IPS-20b (cell line): ENCODE data around the gene CMC1.

Experiments used
- H3K27ac ChIP-seq: one replicate; pipeline ENCODE4 v1.5.1; 2013; ENCODE audit warnings: low read length
- H3K27me3 ChIP-seq: 2 replicates; pipeline ENCODE4 v1.6.1; 2013; ENCODE audit warnings: mild to moderate bottlenecking, low read length, inconsistent platforms; ENCODE audit not compliant: insufficient read depth
- H3K36me3 ChIP-seq: 2 replicates; pipeline ENCODE4 v1.6.1; 2013; ENCODE audit warnings: low read depth, mild to moderate bottlenecking, inconsistent platforms, low read length, moderate library complexity; ENCODE audit not compliant: insufficient read depth
- H3K4me1 ChIP-seq: 2 replicates; pipeline ENCODE4 v1.6.1; 2013; ENCODE audit warnings: mild to moderate bottlenecking, control low read depth, inconsistent platforms, low read length, moderate library complexity; ENCODE audit not compliant: insufficient read depth
- H3K4me3 ChIP-seq: 2 replicates; pipeline ENCODE4 v1.5.1; 2013; ENCODE audit warnings: mild to moderate bottlenecking, low read length, inconsistent platforms
- H3K9ac ChIP-seq: 2 replicates; pipeline ENCODE4 v1.6.1; 2013; ENCODE audit warnings: low read depth, mild to moderate bottlenecking, inconsistent platforms, low read length, moderate library complexity
- H3K9me3 ChIP-seq: 2 replicates; pipeline ENCODE4 v1.6.1; 2013; ENCODE audit warnings: mild to moderate bottlenecking, low read depth, low read length, inconsistent platforms; ENCODE audit not compliant: insufficient read depth

Gene CMC1

GRCh38 chr3:28315711-28316110, 74.3 kb downstream of the CMC1 start:
- Histone ChIP-seq H3K9ac (no peak overlapping the region), H3K36me3 (peaks cover 7% of the 10 kb centered on the region; the same call in 1 of the 2 replicates), H3K27ac (no peak overlapping the region), H3K9me3 (no peaks in the 10 kb centered on the region), H3K27me3 (no peaks in the 10 kb centered on the region), H3K4me3 (no peak overlapping the region), H3K4me1 (no peaks in the 10 kb centered on the region)

- no peak overlapping the region for H3K27ac ChIP-seq
- H3K36me3 ChIP-seq, result peaks cover 7% of the 10 kb centered on the region; the same call in 1 of the 2 replicates
- H3K9me3 ChIP-seq, result no peaks in the 10 kb centered on the region
- H3K9ac ChIP-seq, result no peak overlapping the region
- H3K4me1 ChIP-seq, result no peaks in the 10 kb centered on the region
- no peak overlapping the region for H3K4me3 ChIP-seq
- H3K27me3 ChIP-seq, result no peaks in the 10 kb centered on the region
Measured at GRCh38 chr3:28316226-28316625, 74.8 kb downstream of the CMC1 start.

- no peaks in the 10 kb centered on the region for H3K9me3 ChIP-seq
- peaks cover 7% of the 10 kb centered on the region; the same call in 1 of the 2 replicates for H3K36me3 ChIP-seq
- H3K4me1 ChIP-seq, result no peaks in the 10 kb centered on the region
Measured at GRCh38 chr3:28317438-28318022, 76.1 kb downstream of the CMC1 start.

GRCh38 chr3:28320981-28321380, 79.6 kb downstream of the CMC1 start:
- Histone ChIP-seq H3K27me3 (no peaks in the 10 kb centered on the region), H3K4me1 (no peaks in the 10 kb centered on the region), H3K4me3 (no peak overlapping the region), H3K9ac (no peak overlapping the region), H3K27ac (no peak overlapping the region), H3K9me3 (no peaks in the 10 kb centered on the region), H3K36me3 (peaks cover 32% of the 10 kb centered on the region)

More at GRCh38 chr3:28317438-28318022, 76.1 kb downstream of the CMC1 start:
- H3K27me3 ChIP-seq, result no peaks in the 10 kb centered on the region
- no peak overlapping the region for H3K9ac ChIP-seq
- H3K4me3 ChIP-seq, result no peak overlapping the region
- H3K27ac ChIP-seq, result no peak overlapping the region

- H3K27ac ChIP-seq, result no peak overlapping the region
- peaks cover 39% of the 10 kb centered on the region for H3K36me3 ChIP-seq
- H3K9ac ChIP-seq, result no peak overlapping the region
- H3K27me3 ChIP-seq, result no peaks in the 10 kb centered on the region
- H3K9me3 ChIP-seq, result no peaks in the 10 kb centered on the region
- no peaks in the 10 kb centered on the region for H3K4me1 ChIP-seq
- H3K4me3 ChIP-seq, result no peak overlapping the region
Measured at GRCh38 chr3:28322464-28322863, 81.0 kb downstream of the CMC1 start.

DNA sequence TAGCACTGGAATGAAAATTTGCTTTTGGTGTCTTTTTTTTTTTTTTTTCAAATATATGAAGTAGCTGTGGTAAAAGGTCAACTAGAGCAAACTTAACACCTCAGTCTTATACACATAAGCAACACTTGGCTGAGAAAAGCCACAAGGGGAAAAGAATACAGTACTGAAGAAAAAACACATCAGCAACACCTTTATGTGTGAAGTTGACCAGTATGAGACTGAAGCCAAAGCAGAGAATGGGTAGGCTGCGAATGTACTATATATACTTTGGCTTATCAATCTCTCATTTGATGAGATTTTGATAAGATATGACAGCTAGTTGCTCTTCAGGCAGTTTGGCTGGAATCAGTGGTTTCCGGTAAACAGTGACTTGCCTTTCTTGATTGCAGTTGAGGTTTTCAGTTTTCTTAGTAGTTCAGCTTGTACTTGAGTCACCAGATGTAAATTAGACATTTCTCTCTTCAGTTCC, 85.1 kb downstream of the CMC1 start:
- Histone ChIP-seq H3K4me1 (no peaks in the 10 kb centered on the region), H3K4me3 (no peak overlapping the region), H3K9me3 (no peaks in the 10 kb centered on the region), H3K36me3 (peaks cover 35% of the 10 kb centered on the region), H3K27ac (no peak overlapping the region), H3K27me3 (no peaks in the 10 kb centered on the region), H3K9ac (no peak overlapping the region)

GRCh38 chr3:28328188-28329151, 87.1 kb downstream of the CMC1 start:
- Histone ChIP-seq H3K4me1 (no peaks in the 10 kb centered on the region), H3K27me3 (no peaks in the 10 kb centered on the region), H3K4me3 (no peak overlapping the region), H3K9ac (no peak overlapping the region), H3K36me3 (peaks cover 46% of the 10 kb centered on the region), H3K27ac (no peak overlapping the region), H3K9me3 (no peaks in the 10 kb centered on the region)

GRCh38 chr3:28334552-28334951, 93.1 kb downstream of the CMC1 start:
- Histone ChIP-seq H3K9ac (no peak overlapping the region), H3K36me3 (peaks cover 41% of the 10 kb centered on the region), H3K4me1 (no peaks in the 10 kb centered on the region), H3K27me3 (no peaks in the 10 kb centered on the region), H3K27ac (no peak overlapping the region), H3K9me3 (no peaks in the 10 kb centered on the region), H3K4me3 (no peak overlapping the region)

GRCh38 chr3:28335246-28335645, 93.8 kb downstream of the CMC1 start:
- Histone ChIP-seq H3K9ac (no peak overlapping the region), H3K36me3 (peaks cover 48% of the 10 kb centered on the region)

DNA sequence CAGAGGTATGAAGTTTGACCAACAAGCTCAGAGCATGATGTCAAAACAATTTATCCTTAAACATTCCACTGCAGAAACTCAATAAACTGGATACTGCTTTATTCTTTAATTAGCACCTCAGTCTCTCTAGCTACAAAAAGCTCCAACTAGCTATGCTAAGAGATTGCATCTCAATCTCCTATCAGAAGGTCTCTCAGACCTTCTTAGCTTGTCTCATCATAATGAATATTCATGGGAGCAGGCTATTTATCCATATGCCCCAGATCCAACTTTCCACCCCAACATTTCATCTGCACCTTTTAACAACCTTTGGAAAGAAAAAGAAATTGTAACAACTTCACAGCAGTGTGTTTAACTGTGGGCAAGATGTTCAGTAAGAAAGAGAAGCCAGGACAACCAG, 95.8 kb downstream of the CMC1 start:
- Histone ChIP-seq H3K4me3 (no peak overlapping the region), H3K9ac (no peak overlapping the region), H3K27me3 (no peaks in the 10 kb centered on the region), H3K4me1 (no peaks in the 10 kb centered on the region), H3K36me3 (peaks cover 41% of the 10 kb centered on the region), H3K9me3 (no peaks in the 10 kb centered on the region), H3K27ac (no peak overlapping the region)

More at GRCh38 chr3:28335246-28335645, 93.8 kb downstream of the CMC1 start:
- Histone ChIP-seq H3K4me3 (no peak overlapping the region), H3K27ac (no peak overlapping the region), H3K4me1 (no peaks in the 10 kb centered on the region), H3K27me3 (no peaks in the 10 kb centered on the region), H3K9me3 (no peaks in the 10 kb centered on the region)

DNA sequence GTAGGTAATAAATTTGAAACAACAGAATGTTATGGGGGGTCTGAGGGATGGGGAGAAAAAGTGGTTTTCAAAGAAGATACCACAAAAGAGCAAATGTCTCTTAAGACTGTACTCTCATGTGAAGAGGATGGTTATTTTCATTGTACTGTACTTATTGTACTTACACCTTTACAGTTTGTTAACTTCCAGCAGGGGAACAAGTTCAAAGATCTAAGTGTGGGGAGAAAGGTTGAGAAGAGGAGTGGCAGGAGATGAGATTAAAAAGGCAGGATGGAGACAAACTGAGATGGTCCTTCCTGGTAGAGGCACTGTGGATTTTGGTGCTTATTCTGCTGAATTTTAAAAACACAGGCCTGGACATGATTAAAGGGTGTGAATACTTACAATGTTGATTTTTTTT, 101.7 kb downstream of the CMC1 start:
- no peak overlapping the region for H3K27ac ChIP-seq
- H3K9ac ChIP-seq, result no peak overlapping the region; the same call in 1 of the 2 replicates
- H3K4me1 ChIP-seq, result peaks cover 9% of the 10 kb centered on the region

GRCh38 chr3:28345690-28346089, 104.3 kb downstream of the CMC1 start:
- no peak overlapping the region for H3K4me3 ChIP-seq
- no peaks in the 10 kb centered on the region for H3K27me3 ChIP-seq
- peaks cover 9% of the 10 kb centered on the region for H3K4me1 ChIP-seq
- no peak overlapping the region for H3K9ac ChIP-seq
- no peaks in the 10 kb centered on the region for H3K36me3 ChIP-seq
- no peaks in the 10 kb centered on the region for H3K9me3 ChIP-seq
- no peak overlapping the region for H3K27ac ChIP-seq

More for the DNA sequence above, 101.7 kb downstream of the CMC1 start:
- H3K36me3 ChIP-seq, result peaks cover 13% of the 10 kb centered on the region
- no peak overlapping the region for H3K4me3 ChIP-seq
- H3K27me3 ChIP-seq, result no peaks in the 10 kb centered on the region
- H3K9me3 ChIP-seq, result no peaks in the 10 kb centered on the region
